ENCODE data around the gene CACNB2.

DNA sequence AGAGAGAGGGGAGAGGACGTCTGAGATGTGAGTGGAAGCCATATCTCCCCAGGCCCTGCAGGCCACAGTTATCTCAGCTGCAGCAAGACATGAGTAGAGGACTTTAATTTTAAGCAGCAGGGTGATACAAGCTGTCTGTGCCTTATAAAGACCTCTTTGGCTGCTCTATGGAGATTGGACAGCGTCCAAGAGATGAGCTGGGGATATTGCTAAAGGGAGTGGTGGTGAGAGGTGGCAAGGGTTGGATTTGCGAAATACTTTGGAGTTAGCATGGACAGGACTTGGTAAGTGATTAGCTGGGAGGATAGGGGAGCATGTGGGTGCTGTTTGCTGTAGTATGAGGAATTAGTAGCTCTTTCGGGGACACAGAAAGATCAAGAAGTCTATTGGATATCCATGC, 191.8 kb downstream of the CACNB2 start:
- TF ChIP-seq ATF1 (CRISPR knock-in tag; IDR thresholded peaks at IDR 0.05) (no peak), CREB1 (CRISPR knock-in tag; IDR thresholded peaks at IDR 0.05) (no peak), MYBL2 (CRISPR knock-in tag; IDR thresholded peaks at IDR 0.05) (no peak), ZBTB21 (CRISPR knock-in tag; IDR thresholded peaks at IDR 0.05; ENCODE audit: borderline replicate concordance) (no peak), ZNF396 (CRISPR knock-in tag; IDR thresholded peaks at IDR 0.05; ENCODE audit: borderline replicate concordance) (no peak), SP1 (CRISPR knock-in tag; conservative IDR thresholded peaks at IDR 0.05) (no peak)
- TF ChIP-seq, protein P1, sequence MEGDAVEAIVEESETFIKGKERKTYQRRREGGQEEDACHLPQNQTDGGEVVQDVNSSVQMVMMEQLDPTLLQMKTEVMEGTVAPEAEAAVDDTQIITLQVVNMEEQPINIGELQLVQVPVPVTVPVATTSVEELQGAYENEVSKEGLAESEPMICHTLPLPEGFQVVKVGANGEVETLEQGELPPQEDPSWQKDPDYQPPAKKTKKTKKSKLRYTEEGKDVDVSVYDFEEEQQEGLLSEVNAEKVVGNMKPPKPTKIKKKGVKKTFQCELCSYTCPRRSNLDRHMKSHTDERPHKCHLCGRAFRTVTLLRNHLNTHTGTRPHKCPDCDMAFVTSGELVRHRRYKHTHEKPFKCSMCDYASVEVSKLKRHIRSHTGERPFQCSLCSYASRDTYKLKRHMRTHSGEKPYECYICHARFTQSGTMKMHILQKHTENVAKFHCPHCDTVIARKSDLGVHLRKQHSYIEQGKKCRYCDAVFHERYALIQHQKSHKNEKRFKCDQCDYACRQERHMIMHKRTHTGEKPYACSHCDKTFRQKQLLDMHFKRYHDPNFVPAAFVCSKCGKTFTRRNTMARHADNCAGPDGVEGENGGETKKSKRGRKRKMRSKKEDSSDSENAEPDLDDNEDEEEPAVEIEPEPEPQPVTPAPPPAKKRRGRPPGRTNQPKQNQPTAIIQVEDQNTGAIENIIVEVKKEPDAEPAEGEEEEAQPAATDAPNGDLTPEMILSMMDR (IDR thresholded peaks at IDR 0.05), result no peak
- TF ChIP-seq, protein P2, sequence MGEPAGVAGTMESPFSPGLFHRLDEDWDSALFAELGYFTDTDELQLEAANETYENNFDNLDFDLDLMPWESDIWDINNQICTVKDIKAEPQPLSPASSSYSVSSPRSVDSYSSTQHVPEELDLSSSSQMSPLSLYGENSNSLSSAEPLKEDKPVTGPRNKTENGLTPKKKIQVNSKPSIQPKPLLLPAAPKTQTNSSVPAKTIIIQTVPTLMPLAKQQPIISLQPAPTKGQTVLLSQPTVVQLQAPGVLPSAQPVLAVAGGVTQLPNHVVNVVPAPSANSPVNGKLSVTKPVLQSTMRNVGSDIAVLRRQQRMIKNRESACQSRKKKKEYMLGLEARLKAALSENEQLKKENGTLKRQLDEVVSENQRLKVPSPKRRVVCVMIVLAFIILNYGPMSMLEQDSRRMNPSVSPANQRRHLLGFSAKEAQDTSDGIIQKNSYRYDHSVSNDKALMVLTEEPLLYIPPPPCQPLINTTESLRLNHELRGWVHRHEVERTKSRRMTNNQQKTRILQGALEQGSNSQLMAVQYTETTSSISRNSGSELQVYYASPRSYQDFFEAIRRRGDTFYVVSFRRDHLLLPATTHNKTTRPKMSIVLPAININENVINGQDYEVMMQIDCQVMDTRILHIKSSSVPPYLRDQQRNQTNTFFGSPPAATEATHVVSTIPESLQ (CRISPR knock-in tag; IDR thresholded peaks at IDR 0.05), result no peak
- TF ChIP-seq, protein P3, sequence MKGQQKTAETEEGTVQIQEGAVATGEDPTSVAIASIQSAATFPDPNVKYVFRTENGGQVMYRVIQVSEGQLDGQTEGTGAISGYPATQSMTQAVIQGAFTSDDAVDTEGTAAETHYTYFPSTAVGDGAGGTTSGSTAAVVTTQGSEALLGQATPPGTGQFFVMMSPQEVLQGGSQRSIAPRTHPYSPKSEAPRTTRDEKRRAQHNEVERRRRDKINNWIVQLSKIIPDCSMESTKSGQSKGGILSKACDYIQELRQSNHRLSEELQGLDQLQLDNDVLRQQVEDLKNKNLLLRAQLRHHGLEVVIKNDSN (CRISPR knock-in tag; IDR thresholded peaks at IDR 0.05), result no peak
- TF ChIP-seq, protein P4, sequence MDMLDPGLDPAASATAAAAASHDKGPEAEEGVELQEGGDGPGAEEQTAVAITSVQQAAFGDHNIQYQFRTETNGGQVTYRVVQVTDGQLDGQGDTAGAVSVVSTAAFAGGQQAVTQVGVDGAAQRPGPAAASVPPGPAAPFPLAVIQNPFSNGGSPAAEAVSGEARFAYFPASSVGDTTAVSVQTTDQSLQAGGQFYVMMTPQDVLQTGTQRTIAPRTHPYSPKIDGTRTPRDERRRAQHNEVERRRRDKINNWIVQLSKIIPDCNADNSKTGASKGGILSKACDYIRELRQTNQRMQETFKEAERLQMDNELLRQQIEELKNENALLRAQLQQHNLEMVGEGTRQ (CRISPR knock-in tag; IDR thresholded peaks at IDR 0.05), result no peak
- TF ChIP-seq, protein P5, sequence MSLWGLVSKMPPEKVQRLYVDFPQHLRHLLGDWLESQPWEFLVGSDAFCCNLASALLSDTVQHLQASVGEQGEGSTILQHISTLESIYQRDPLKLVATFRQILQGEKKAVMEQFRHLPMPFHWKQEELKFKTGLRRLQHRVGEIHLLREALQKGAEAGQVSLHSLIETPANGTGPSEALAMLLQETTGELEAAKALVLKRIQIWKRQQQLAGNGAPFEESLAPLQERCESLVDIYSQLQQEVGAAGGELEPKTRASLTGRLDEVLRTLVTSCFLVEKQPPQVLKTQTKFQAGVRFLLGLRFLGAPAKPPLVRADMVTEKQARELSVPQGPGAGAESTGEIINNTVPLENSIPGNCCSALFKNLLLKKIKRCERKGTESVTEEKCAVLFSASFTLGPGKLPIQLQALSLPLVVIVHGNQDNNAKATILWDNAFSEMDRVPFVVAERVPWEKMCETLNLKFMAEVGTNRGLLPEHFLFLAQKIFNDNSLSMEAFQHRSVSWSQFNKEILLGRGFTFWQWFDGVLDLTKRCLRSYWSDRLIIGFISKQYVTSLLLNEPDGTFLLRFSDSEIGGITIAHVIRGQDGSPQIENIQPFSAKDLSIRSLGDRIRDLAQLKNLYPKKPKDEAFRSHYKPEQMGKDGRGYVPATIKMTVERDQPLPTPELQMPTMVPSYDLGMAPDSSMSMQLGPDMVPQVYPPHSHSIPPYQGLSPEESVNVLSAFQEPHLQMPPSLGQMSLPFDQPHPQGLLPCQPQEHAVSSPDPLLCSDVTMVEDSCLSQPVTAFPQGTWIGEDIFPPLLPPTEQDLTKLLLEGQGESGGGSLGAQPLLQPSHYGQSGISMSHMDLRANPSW (CRISPR knock-in tag; conservative IDR thresholded peaks at IDR 0.05; ENCODE audit: low read depth), result no peak
- TF ChIP-seq, protein P6, sequence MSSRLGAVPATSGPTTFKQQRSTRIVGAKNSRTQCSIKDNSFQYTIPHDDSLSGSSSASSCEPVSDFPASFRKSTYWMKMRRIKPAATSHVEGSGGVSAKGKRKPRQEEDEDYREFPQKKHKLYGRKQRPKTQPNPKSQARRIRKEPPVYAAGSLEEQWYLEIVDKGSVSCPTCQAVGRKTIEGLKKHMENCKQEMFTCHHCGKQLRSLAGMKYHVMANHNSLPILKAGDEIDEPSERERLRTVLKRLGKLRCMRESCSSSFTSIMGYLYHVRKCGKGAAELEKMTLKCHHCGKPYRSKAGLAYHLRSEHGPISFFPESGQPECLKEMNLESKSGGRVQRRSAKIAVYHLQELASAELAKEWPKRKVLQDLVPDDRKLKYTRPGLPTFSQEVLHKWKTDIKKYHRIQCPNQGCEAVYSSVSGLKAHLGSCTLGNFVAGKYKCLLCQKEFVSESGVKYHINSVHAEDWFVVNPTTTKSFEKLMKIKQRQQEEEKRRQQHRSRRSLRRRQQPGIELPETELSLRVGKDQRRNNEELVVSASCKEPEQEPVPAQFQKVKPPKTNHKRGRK (CRISPR knock-in tag; IDR thresholded peaks at IDR 0.05; ENCODE audit: borderline replicate concordance), result no peak
